ENCODE results near the gene BMF. TPM values are rescaled to one million over a fixed set of nuclear protein-coding genes. Genes with fewer than 3 reads are reported as not detected.

The BMF gene
- total and polyA plus RNA-seq, 12 donors: 1.3 to 12.8 (median 7.1) TPM

DNA sequence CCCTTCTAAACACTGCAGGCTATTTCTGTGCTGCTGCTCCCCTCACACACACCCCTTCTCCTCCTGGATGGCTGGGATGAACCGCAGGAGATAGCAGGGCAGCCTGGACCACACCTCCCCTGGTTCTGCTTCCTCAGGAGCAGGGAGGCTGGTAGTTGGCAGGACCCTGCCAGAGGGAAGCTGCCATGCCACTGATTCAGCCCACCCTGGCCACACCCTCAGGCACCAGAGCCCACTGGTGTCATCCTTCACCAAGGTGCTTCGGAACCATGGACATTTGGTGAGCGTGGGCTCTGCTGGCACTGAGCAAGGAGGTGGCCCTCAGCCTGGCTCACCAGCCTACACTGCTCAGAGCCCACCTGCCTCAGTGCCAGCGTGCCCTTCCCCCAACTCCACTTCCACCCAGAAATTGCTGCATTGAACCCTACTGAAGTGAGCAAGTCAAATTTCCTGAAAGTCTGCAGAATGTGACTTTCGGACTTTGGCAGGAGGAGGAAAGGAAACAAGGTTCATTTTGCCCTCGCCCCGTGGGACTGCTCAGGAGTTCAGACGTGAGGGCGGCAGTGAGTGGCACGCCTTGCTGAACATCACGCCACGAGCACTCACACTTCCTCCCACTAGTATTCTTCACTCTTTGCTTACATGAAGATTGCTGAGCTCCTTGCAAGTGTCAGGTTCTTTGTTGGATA is 26.3 kb downstream of the BMF start:
- Histone ChIP-seq H3K4me1 (replicated peaks in 1 of 2) (peaks cover 8 to 9% of the 10 kb centered on the region in 2 donors), H3K27me3 (no peaks in the 10 kb centered on the region), H3K27ac (peak overlapping the region in 3 of 5 donors; percentile 61 to 73 (median 72)), H3K9me3 (replicated peaks in 1 of 3) (no peaks in the 10 kb centered on the region), H3K4me3 (peak overlapping the region in 1 of 4 donors; percentile 48), H3K36me3 (replicated peaks in 1 of 2) (no peaks in the 10 kb centered on the region)
- no peak for TF ChIP-seq CTCF (IDR thresholded peaks at IDR 0.05)
- TF ChIP-seq POLR2A (IDR thresholded peaks at IDR 0.05): no peak
- 58 to 71% (median 66%) methylated on average over 10 to 12 of the region's 12 CpGs for WGBS, 4 donors
- intact Hi-C loops (cut with DNase I): no loop called here
- peak in 1 of 7 donors; percentile 22 for DNase-seq

DNA sequence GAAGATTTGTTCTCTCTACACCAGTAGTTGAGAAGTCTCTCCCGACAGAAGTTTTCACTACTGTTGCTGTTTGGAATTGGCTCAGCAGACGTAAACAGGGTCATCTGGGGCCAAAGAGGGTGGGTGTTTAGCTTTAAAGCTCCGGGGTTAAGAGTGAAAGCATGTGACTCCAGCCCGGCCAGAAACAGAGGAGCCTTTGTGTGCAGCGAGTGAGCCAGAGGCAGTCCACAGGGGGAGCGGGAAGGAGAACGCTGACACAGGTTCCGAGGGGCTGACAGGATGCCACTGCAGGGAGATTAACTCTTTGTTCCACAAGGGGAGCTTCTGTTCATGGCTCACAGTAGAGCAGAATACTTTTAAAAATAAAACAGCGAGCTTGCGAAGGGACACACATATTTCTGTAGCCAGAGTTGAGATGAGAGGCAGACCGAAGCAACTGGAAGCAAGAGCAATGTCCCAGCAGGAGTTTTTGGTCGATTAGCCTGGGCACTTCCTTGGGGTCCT is 26.9 kb downstream of the BMF start:
- Histone ChIP-seq H3K27ac (peak overlapping the region in 4 of 5 donors; percentile 54 to 73 (median 66)), H3K9me3 (replicated peaks in 1 of 3) (no peaks in the 10 kb centered on the region), H3K4me3 (peak overlapping the region in 2 of 4 donors; percentile 2 to 48), H3K27me3 (no peaks in the 10 kb centered on the region), H3K36me3 (replicated peaks in 1 of 2) (no peaks in the 10 kb centered on the region), H3K4me1 (replicated peaks in 1 of 2) (peaks cover 8 to 9% of the 10 kb centered on the region in 2 donors)
- WGBS, 4 donors: 3 to 11% (median 8%) methylated on average over 12 of the region's 12 CpGs
- peak in 6 of 7 donors; percentile 65 to 86 (median 75) for DNase-seq
- TF ChIP-seq CTCF (IDR thresholded peaks at IDR 0.05): no peak
- peak in 1 of 2 donors; percentile 73 for TF ChIP-seq POLR2A (IDR thresholded peaks at IDR 0.05)
- intact Hi-C loops (cut with DNase I): no loop called here

- no peak overlapping the region for H3K4me3 ChIP-seq
- no peaks in the 10 kb centered on the region for H3K9me3 ChIP-seq (replicated peaks in 1 of 3)
- DNase-seq: peak in 1 of 7 donors; percentile 8
- H3K27ac ChIP-seq: peak overlapping the region in 4 of 5 donors; percentile 18 to 73 (median 58)
- intact Hi-C loops (cut with DNase I): no loop called here
- H3K27me3 ChIP-seq: no peaks in the 10 kb centered on the region
- TF ChIP-seq POLR2A (IDR thresholded peaks at IDR 0.05): no peak
- no peak for TF ChIP-seq CTCF (IDR thresholded peaks at IDR 0.05)
- no peaks in the 10 kb centered on the region for H3K36me3 ChIP-seq (replicated peaks in 1 of 2)
- 63 to 73% (median 67%) methylated on average over 5 of the region's 5 CpGs for WGBS, 4 donors
- peaks cover 8 to 9% of the 10 kb centered on the region in 2 donors for H3K4me1 ChIP-seq (replicated peaks in 1 of 2)
Measured at GRCh38 chr15:40080847-40081246, 27.8 kb downstream of the BMF start.

DNA sequence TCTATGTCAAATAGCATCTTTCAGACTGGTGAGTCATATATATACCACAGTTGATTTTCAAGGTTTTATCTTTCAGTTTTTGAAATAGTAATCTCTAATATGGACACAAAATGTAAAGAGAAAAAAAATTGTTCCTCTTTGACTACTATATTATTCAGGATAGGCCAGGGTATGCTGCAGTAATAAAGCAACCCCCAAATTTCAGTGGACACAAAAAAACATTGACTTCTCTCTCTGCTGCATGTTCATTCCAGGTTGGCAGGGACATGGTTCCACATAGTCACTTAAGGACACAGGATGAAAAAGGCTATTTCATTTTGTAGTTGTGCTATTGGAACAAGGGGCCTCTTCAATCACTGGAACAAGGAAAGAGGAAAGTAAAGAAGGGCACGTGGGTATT is 28.6 kb downstream of the BMF start:
- 68 to 76% (median 71%) methylated on average over 1 of the region's 1 CpG for WGBS, 4 donors
- intact Hi-C loops (cut with DNase I): no loop called here
- Histone ChIP-seq H3K4me1 (replicated peaks in 1 of 2) (peaks cover 8 to 9% of the 10 kb centered on the region in 2 donors), H3K36me3 (replicated peaks in 1 of 2) (no peaks in the 10 kb centered on the region), H3K27me3 (no peaks in the 10 kb centered on the region), H3K27ac (no peak overlapping the region), H3K9me3 (replicated peaks in 1 of 3) (no peaks in the 10 kb centered on the region), H3K4me3 (no peak overlapping the region)
- DNase-seq: no peak
- TF ChIP-seq POLR2A (IDR thresholded peaks at IDR 0.05) (no peak), CTCF (IDR thresholded peaks at IDR 0.05) (no peak)
